VCaP (cell line): ENCODE results near the gene TNFRSF25.

Source experiments
- H3K27ac ChIP-seq: fragments of 450-650 bp; 2 replicates; pipeline ENCODE4 v1.5.1; 2017
- CTCF ChIP-seq: fragments of 450-650 bp; conservative IDR thresholded peaks from 2 replicates; pipeline ENCODE4 v1.5.1; 2017; ENCODE audit warnings: mild to moderate bottlenecking, moderate library complexity

The TNFRSF25 gene

GRCh38 chr1:6466023-6466422 is at the start of gene TNFRSF25:
Gene TNFRSF25 (minus strand): TSS chr1:6466173. CDS start chr1:6466107, 66 bp downstream.
- H3K27ac ChIP-seq: no peak within 1 kb of the TSS
- TF ChIP-seq CTCF: no peak

GRCh38 chr1:6515771-6516170 is 49.8 kb upstream of the TNFRSF25 start:
- H3K27ac ChIP-seq: no peak overlapping the region
- no peak for TF ChIP-seq CTCF

GRCh38 chr1:6513320-6513801 is 47.4 kb upstream of the TNFRSF25 start:
- TF ChIP-seq CTCF: no peak
- no peak overlapping the region for H3K27ac ChIP-seq

GRCh38 chr1:6512908-6513280 is 46.9 kb upstream of the TNFRSF25 start:
- H3K27ac ChIP-seq: no peak overlapping the region
- TF ChIP-seq CTCF: no peak

GRCh38 chr1:6512245-6512907 is 46.4 kb upstream of the TNFRSF25 start:
- H3K27ac ChIP-seq: no peak overlapping the region
- TF ChIP-seq CTCF: no peak

- no peak for TF ChIP-seq CTCF
- no peak overlapping the region for H3K27ac ChIP-seq
Measured at GRCh38 chr1:6511561-6512244, 45.7 kb upstream of the TNFRSF25 start.

- no peak for TF ChIP-seq CTCF
- no peak overlapping the region for H3K27ac ChIP-seq
Measured at GRCh38 chr1:6511056-6511455, 45.1 kb upstream of the TNFRSF25 start.
